ENCODE results near the gene RPTN.

RPTN gene

DNA sequence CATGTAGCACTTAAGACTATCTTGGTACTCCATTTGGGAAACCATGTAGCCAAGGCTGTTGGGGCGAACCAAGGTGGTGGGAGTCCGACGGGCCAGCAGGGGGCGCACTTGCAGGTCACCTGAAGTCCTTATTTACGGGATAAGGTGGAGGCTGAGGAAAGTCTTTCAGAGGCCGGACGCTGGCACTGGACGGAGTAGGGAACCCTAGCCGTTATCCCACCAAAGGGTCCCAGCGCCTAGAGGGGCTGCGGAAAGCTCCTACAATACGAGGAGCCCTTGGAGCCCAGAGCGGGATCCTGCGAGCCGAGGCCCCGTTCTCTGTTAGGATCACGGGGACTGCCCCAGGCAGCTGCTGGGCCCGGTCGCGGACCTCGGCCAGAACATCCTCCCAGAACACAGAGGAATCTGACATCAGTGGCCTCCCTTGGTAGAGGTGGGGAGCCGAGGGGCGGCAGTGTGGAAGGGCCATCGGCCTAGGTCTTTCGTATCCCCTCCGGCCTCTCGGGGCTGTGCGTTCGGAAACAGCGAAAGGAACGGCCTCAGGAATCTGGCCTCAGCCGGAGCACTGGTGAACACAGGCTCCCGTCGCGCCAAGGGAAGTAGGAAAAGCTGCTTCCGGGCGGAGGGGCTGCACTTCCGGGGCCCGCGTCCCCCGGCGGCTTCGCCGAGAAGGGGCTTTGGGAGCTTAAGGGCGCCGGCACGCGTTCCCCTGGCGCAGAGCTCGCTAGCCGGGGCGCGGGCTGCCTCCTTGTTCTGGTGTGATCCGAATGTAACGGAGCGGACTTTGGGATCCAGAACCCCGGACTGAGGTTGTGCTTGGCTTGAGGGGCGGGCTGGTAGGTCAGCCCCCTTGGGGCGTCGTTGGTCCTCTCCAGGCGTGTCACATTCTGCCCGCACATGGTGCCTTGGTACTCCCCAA is 29.9 kb upstream of the RPTN start:
- TF ChIP-seq, protein P1, sequence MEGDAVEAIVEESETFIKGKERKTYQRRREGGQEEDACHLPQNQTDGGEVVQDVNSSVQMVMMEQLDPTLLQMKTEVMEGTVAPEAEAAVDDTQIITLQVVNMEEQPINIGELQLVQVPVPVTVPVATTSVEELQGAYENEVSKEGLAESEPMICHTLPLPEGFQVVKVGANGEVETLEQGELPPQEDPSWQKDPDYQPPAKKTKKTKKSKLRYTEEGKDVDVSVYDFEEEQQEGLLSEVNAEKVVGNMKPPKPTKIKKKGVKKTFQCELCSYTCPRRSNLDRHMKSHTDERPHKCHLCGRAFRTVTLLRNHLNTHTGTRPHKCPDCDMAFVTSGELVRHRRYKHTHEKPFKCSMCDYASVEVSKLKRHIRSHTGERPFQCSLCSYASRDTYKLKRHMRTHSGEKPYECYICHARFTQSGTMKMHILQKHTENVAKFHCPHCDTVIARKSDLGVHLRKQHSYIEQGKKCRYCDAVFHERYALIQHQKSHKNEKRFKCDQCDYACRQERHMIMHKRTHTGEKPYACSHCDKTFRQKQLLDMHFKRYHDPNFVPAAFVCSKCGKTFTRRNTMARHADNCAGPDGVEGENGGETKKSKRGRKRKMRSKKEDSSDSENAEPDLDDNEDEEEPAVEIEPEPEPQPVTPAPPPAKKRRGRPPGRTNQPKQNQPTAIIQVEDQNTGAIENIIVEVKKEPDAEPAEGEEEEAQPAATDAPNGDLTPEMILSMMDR (IDR thresholded peaks at IDR 0.05; ENCODE audit: low read depth, low read length) = peak; percentile 73
- no peak for DNase-seq (ENCODE audit: extremely low read depth, low read depth)

GRCh38 chr1:152186556-152187285 is 27.7 kb upstream of the RPTN start:
- TF ChIP-seq, protein P1 (IDR thresholded peaks at IDR 0.05; ENCODE audit: low read depth, low read length) = no peak
- no peak for DNase-seq (ENCODE audit: extremely low read depth, low read depth)

DNA sequence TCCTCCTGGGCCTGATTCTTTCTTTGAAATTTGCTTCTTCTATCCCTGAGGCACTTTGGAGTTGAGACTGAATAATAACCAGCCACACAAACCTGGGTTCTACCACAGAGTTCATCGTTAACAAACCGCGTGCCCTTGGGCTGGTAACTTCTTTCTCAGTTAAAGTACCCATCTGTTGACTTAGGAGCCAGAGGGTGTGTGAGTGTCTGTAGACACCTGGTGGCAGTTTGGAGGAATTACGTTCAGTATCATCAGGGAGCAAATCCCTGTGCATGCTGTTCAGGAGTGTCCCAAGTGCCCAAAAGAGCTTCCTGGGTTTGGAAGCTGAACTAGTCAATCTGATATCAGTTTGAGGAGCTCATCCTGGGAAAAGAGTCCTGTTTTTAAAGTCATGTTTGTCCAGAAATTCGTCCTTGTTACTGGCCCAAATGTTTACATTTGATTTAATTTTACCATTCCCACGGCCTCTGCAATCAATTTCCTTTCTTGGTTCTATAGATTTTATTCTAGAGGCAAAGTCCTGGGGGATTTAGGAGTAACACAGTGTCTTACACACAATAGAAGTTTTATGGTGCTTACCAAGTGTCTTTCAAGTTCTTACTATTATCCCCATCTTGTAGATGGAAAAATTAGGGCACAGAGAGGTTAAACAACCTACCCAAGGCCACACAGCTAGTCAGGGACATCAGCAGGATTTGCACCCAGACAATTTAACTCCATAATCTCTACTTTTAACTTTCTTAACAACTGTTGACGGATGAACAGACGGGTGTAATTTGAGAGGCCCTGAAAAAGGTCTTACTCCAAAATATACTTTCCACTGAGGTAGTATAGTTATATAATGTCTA is 26.7 kb upstream of the RPTN start:
- TF ChIP-seq, protein P1 (IDR thresholded peaks at IDR 0.05; ENCODE audit: low read depth, low read length) = peak; percentile 76
- peak; percentile 29 for DNase-seq (ENCODE audit: extremely low read depth, low read depth)

DNA sequence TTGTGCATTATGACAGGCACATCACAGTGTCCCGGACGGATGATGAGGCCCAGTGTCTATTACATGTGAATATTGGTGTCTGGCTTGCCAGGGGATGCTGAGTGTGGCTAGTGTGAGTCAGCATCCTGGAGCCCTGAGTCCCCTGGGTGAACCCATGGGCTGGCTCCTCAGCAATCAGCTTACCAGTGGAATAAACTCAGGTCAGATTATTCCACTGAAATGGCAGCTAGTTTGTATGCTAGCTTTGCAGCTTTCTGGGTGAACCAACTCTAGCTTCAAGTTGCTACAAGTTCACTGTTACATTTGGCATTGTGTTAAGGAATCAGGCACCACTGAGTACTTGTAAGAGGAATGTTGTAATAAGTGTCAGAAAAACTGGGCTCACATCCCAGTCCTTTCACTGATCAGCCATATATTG is 23.9 kb upstream of the RPTN start:
- DNase-seq (ENCODE audit: extremely low read depth, low read depth) = peak; percentile 44
- TF ChIP-seq, protein P1 (IDR thresholded peaks at IDR 0.05; ENCODE audit: low read depth, low read length) = no peak

GRCh38 chr1:152182431-152182830 is 23.4 kb upstream of the RPTN start:
- no peak for DNase-seq (ENCODE audit: extremely low read depth, low read depth)
- TF ChIP-seq, protein P1 (IDR thresholded peaks at IDR 0.05; ENCODE audit: low read depth, low read length) = peak; percentile 21

DNA sequence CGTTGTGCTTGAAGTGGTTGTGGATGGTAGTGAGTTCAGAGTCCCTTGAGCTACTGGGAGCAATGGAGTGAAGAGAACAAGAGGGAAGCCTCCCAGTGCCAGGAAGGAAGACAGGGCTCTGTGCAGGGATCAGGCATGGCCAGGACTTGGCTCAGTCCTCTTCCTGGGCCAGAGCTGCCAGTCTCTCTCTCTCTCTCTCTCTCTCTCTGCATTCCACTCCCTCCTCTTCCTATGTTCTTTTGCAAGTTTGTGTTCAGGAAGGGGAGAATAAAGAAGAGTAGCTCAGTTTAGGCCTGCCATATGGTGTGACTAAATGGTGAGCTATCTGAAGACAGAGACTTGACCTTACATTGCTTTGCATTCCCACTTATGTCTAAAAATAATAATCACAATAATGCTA is 20.5 kb upstream of the RPTN start:
- no peak for DNase-seq (ENCODE audit: extremely low read depth, low read depth)
- TF ChIP-seq, protein P1 (IDR thresholded peaks at IDR 0.05; ENCODE audit: low read depth, low read length) = no peak
